OCI-LY3 (cell line): ENCODE results near the gene LIPM.

Experiments used
- CTCF ChIP-seq: fragments of 200-600, 300-600 bp; sonication (generic); IDR thresholded peaks from 2 replicates; pipeline ENCODE4 v1.5.1; 2014; ENCODE audit warnings: antibody characterized with exemption, low read length, low read depth
- EZH2phosphoT487 ChIP-seq: fragments of 200-600 bp; shearing (Covaris generic); IDR thresholded peaks from 2 replicates; pipeline ENCODE4 v1.6.1; 2018; ENCODE audit warnings: antibody characterized with exemption, mixed run types, low read depth

- TF ChIP-seq CTCF (no peak), EZH2phosphoT487 (no peak)
Measured at GRCh38 chr10:88764110-88764509, 38.4 kb upstream of the LIPM start.
